Measurements from ENCODE around the gene MYL3.

DNA sequence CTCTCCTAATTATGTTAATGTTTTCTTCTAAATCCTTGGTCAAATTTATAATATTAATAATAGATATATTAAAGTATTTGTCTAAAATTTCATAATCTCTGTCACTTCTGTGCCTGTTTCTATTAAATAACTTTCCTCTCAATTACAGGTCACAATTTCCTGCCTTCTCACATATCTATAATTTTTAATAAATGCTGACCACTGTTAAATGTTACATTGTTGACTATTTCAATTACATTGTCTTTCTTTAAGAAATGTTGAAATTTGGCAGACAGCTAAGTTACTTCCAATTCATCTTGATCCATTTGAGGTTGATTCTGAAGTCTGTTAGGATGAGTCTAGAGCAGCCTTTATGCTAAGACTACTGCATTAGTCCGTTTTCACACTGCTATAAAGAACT, 41.7 kb downstream of the MYL3 start:
- TF ChIP-seq, protein P1, sequence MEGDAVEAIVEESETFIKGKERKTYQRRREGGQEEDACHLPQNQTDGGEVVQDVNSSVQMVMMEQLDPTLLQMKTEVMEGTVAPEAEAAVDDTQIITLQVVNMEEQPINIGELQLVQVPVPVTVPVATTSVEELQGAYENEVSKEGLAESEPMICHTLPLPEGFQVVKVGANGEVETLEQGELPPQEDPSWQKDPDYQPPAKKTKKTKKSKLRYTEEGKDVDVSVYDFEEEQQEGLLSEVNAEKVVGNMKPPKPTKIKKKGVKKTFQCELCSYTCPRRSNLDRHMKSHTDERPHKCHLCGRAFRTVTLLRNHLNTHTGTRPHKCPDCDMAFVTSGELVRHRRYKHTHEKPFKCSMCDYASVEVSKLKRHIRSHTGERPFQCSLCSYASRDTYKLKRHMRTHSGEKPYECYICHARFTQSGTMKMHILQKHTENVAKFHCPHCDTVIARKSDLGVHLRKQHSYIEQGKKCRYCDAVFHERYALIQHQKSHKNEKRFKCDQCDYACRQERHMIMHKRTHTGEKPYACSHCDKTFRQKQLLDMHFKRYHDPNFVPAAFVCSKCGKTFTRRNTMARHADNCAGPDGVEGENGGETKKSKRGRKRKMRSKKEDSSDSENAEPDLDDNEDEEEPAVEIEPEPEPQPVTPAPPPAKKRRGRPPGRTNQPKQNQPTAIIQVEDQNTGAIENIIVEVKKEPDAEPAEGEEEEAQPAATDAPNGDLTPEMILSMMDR (IDR thresholded peaks at IDR 0.05; ENCODE audit: insufficient read depth, low read length): no peak
- TF ChIP-seq POLR2AphosphoS5 (IDR thresholded peaks at IDR 0.05; ENCODE audit: low read depth): no peak
- TF ChIP-seq, protein P2, sequence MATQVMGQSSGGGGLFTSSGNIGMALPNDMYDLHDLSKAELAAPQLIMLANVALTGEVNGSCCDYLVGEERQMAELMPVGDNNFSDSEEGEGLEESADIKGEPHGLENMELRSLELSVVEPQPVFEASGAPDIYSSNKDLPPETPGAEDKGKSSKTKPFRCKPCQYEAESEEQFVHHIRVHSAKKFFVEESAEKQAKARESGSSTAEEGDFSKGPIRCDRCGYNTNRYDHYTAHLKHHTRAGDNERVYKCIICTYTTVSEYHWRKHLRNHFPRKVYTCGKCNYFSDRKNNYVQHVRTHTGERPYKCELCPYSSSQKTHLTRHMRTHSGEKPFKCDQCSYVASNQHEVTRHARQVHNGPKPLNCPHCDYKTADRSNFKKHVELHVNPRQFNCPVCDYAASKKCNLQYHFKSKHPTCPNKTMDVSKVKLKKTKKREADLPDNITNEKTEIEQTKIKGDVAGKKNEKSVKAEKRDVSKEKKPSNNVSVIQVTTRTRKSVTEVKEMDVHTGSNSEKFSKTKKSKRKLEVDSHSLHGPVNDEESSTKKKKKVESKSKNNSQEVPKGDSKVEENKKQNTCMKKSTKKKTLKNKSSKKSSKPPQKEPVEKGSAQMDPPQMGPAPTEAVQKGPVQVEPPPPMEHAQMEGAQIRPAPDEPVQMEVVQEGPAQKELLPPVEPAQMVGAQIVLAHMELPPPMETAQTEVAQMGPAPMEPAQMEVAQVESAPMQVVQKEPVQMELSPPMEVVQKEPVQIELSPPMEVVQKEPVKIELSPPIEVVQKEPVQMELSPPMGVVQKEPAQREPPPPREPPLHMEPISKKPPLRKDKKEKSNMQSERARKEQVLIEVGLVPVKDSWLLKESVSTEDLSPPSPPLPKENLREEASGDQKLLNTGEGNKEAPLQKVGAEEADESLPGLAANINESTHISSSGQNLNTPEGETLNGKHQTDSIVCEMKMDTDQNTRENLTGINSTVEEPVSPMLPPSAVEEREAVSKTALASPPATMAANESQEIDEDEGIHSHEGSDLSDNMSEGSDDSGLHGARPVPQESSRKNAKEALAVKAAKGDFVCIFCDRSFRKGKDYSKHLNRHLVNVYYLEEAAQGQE (IDR thresholded peaks at IDR 0.05; ENCODE audit: insufficient replicate concordance, low read depth): no peak
- TF ChIP-seq GABPA (IDR thresholded peaks at IDR 0.05; ENCODE audit: low read depth): no peak
- TF ChIP-seq SPI1 (IDR thresholded peaks at IDR 0.05; ENCODE audit: borderline replicate concordance, low read depth): no peak
